Left cardiac atrium (tissue), 4 donors: ENCODE results near the gene CABP7. TPM values are rescaled to one million over a fixed set of nuclear protein-coding genes. Genes with fewer than 3 reads are reported as not detected.
A peak's percentile ranks its signal among the peaks of the same experiment; 100 is the strongest.
"Not testable (repeated sequence)": the region's sequence is repeated elsewhere in the genome, so short reads cannot be mapped to it uniquely, and the experiment has no call there.

ENCODE experiments used
- ATAC-seq, 2 donors: fragments of 200-7000 bp; cut with Tn5 transposase; one replicate each; pipeline ENCODE4 v1.9.1; 2020; ENCODE audit warnings: mild to moderate bottlenecking in 2 of 2, moderate library complexity in 2 of 2
- DNase-seq: peaks from one replicate; pipeline ENCODE4 v3.0.0-alpha.2; 2020
- intact Hi-C, 2 donors: fragments of 100-400 bp; cut with DNase I; formaldehyde crosslinking; loops; one replicate each; pipeline versions ENCODE4 v1.14.1 to v1.15.1; 2022 to 2023
- total RNA-seq, 2 donors: library from RNA; stranded (reverse); fragmentation: NEBNext Ultra II Directional; extraction: Animal tissue kit (Norgen Biotek cat#: 25700); gene quantifications; one replicate each; pipeline ENCODE4 v1.2.1, GENCODE V29; 2021
- donor health status: DM: no; HTN: yes; CAD: no.
- donor health status: DM: no; HTN: yes; CAD: no; lungs with severe emphysema.
- donor health status: DM: yes; HTN: yes; CAD: no.
- donor health status: Dilated cardiomyopathy.

The CABP7 gene
- total RNA-seq, 2 donors from 2014 or later, result not detected

- intact Hi-C loops, result no loop called here
- no peak for DNase-seq
- ATAC-seq, result no peak
Measured at GRCh38 chr22:29738118-29738815, 18.5 kb downstream of the CABP7 start.

GRCh38 chr22:29739346-29739875 is 19.6 kb downstream of the CABP7 start:
- no peak for ATAC-seq
- intact Hi-C loops, result no loop called here
- DNase-seq, result no peak

GRCh38 chr22:29740216-29740615 is 20.4 kb downstream of the CABP7 start:
- ATAC-seq (no peak), DNase-seq (no peak)
- intact Hi-C loops, result no loop called here

GRCh38 chr22:29741926-29742325 is 22.1 kb downstream of the CABP7 start:
- ATAC-seq (no peak), DNase-seq (no peak)
- intact Hi-C loops, result no loop called here

GRCh38 chr22:29742326-29742725 is 22.5 kb downstream of the CABP7 start:
- DNase-seq (no peak), ATAC-seq (no peak)
- intact Hi-C loops, result no loop called here

GRCh38 chr22:29744902-29745301 is 25.1 kb downstream of the CABP7 start:
- DNase-seq, result peak; percentile 43

GRCh38 chr22:29747832-29748231 is 28.0 kb downstream of the CABP7 start:
- no peak for ATAC-seq
- intact Hi-C loops, result no loop called here

More at GRCh38 chr22:29744902-29745301, 25.1 kb downstream of the CABP7 start:
- peak in 1 of 2 donors; percentile 67 for ATAC-seq
- intact Hi-C loops, result no loop called here

GRCh38 chr22:29748248-29748893 is 28.6 kb downstream of the CABP7 start:
- intact Hi-C loops, result no loop called here
- ATAC-seq (no peak), DNase-seq (no peak)

More at GRCh38 chr22:29747832-29748231, 28.0 kb downstream of the CABP7 start:
- DNase-seq, result no peak

GRCh38 chr22:29750029-29750428 is 30.2 kb downstream of the CABP7 start:
- ATAC-seq (no peak), DNase-seq (no peak)
- intact Hi-C loops, result no loop called here

GRCh38 chr22:29750559-29751538 is 31.0 kb downstream of the CABP7 start:
- intact Hi-C loops, result no loop called here
- no peak for ATAC-seq
- no peak for DNase-seq

- ATAC-seq (no peak), DNase-seq (no peak)
- intact Hi-C loops, result no loop called here
Measured at GRCh38 chr22:29751669-29752068, 31.9 kb downstream of the CABP7 start.

- ATAC-seq (peak in 1 of 2 donors; percentile 39), DNase-seq (no peak)
- intact Hi-C loops, result no loop called here
Measured at GRCh38 chr22:29753808-29754657, 34.2 kb downstream of the CABP7 start.

- intact Hi-C loops, ATAC-seq, DNase-seq: not testable (repeated sequence)
Measured at GRCh38 chr22:29754658-29755395, 35.0 kb downstream of the CABP7 start.

GRCh38 chr22:29755889-29756288 is 36.1 kb downstream of the CABP7 start:
- DNase-seq, result no peak
- no peak for ATAC-seq

GRCh38 chr22:29756341-29756740 is 36.5 kb downstream of the CABP7 start:
- intact Hi-C loops, result no loop called here
- no peak for ATAC-seq
- DNase-seq, result no peak

More at GRCh38 chr22:29755889-29756288, 36.1 kb downstream of the CABP7 start:
- intact Hi-C loops, result no loop called here

GRCh38 chr22:29757096-29757495 is 37.3 kb downstream of the CABP7 start:
- intact Hi-C loops, result no loop called here
- no peak for DNase-seq
- no peak for ATAC-seq

GRCh38 chr22:29758068-29758622 is 38.3 kb downstream of the CABP7 start:
- no peak for DNase-seq
- peak in 1 of 2 donors; percentile 27 for ATAC-seq
- intact Hi-C loops, result no loop called here
